ENCODE measurements around the gene PSMF1.

GRCh38 chr20:1108437-1108920 lies 9.9 kb upstream of the PSMF1 start:
- TF ChIP-seq EZH2 (IDR thresholded peaks at IDR 0.05; ENCODE audit: insufficient read depth, low read length) = no peak
- TF ChIP-seq, protein P1, sequence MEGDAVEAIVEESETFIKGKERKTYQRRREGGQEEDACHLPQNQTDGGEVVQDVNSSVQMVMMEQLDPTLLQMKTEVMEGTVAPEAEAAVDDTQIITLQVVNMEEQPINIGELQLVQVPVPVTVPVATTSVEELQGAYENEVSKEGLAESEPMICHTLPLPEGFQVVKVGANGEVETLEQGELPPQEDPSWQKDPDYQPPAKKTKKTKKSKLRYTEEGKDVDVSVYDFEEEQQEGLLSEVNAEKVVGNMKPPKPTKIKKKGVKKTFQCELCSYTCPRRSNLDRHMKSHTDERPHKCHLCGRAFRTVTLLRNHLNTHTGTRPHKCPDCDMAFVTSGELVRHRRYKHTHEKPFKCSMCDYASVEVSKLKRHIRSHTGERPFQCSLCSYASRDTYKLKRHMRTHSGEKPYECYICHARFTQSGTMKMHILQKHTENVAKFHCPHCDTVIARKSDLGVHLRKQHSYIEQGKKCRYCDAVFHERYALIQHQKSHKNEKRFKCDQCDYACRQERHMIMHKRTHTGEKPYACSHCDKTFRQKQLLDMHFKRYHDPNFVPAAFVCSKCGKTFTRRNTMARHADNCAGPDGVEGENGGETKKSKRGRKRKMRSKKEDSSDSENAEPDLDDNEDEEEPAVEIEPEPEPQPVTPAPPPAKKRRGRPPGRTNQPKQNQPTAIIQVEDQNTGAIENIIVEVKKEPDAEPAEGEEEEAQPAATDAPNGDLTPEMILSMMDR (IDR thresholded peaks at IDR 0.05; ENCODE audit: insufficient read depth, low read depth, low read length) = peak; percentile 53
